Glomerular visceral epithelial cell (primary cell): Measurements from ENCODE around the gene AGBL1.

Experiments used
- DNase-seq: peaks from one replicate; pipeline ENCODE4 v3.0.0-alpha.2; 2016; ENCODE audit errors: extremely low spot score

AGBL1 gene

DNA sequence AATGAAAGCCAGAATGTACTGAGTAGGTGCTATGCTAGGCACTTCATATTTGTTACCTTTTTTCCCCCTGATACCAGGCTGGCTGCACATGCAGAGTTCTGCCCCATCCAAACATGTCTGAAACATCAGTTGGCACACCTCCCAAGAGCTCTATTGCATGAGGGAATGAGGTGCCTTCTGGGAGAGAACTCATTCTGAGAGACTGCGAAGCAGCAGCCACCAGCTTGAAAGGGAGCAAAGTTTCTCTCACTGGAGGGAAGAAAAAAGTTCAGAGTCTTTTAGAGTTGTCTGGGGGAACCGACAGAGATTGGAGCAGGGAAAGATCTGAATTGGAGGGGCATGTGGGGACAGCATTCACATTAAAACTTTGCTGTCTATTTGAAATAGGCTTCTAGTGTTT is 84.1 kb downstream of the AGBL1 start:
- no peak for DNase-seq

DNA sequence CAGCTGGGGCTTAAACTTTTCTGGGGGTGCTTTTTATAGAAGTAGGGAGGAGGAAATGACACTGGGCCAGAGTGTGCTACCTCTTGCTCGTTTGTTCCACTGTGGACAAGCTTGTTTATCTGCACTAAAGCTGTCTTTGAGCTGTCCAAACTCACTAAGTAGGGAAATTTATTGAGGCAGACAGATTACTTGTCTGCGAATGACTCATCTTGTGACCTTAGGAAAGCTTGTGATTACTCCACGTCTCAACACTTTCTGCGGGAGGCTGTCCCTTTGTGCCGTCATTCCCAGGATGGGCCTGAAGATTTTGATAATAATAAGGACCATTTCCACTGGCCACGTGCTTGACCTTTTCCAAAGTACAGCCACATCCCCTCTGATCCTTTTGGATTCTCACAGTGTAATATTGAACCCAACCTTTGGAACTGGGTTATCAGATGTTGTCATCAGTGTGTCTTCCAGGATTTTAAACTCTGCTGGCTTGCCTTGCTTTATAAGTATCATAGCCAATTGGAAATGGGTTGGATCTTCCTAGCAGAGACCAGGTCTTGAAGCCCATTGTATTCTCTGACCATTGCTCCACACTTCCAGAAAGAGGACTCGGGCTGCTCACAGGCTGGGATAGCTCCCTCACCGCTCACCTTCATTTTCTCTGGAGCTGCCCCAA is 84.7 kb downstream of the AGBL1 start:
- DNase-seq, result no peak

DNA sequence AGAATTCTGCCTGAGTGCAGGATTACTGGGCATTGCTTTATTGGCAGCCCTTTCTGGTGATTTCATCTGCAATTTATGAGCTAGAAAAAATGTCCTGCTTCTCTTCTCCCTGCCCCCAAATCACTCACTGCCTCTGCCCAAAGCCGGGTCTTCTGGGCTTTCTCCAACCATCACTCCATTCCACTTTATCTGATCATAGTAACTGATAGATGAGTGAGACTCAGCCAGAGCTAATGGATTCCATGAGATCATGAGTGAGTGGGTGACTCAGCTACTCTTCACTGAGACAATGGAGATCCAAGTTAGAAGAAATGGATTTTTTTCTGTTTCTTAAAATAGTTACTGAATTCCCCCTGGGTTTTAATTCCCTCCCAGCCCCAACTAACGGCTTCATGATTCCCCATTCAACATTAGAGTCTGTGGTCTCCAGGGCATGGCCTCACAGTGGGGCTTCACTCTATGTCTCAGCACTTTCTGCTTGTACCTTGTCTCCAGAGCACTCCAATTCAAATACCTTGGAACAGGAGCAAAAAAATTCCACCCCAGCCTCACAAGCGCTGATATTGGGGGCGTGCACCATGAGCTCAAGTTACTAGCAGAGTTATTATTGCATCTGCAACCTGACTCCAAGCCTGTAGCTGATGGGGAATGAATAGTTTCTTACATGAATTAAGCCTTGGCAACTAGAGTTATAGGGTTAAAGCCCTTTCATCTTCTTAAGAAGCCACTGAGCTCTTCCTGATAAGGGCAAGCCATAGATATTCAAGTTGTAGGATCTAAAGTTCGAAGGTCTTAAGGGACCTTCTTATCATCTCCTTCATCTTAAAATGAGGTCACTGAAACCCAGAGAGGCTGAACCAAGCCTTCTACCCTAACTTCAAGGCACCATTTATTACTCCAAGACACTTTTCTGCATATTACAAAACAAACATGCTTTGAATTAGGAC is 85.9 kb downstream of the AGBL1 start:
- no peak for DNase-seq

DNA sequence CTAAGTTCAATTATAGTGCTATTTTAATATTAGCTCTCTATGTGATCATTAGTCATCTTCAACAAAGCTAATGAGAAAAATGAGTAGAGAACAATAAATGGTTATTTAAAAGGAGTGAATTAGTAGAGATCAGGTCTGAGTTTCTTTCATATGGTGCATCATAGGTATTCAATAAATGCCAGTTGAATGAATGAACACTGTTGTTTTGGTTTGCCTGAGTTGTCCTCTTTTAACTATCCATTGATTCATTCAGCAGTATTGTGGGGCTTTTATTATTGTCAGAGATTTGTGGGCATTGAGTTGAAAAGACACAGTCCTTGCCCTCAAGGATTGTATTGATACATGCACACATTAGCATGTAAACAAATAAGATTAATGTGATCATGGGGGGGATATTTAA is 88.2 kb downstream of the AGBL1 start:
- DNase-seq, result no peak

DNA sequence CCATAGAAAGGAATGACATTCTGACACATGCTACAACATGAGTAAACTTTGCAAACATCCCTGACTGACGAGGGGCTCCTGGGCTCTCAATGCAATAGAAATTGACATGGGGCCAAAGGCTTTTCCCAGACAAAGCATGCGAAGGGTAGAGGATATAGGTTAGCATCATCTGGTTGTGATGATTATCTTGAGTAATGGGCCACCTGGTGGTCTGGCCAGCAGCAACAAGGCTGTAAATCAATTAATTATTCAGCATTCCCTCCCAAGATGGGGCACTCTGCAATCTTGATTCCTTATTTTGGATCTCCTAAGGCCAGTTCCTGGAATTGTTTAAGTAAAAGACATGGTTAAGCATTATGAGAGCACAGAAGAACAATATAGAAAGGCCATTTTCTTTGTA is 99.2 kb downstream of the AGBL1 start:
- no peak for DNase-seq

DNA sequence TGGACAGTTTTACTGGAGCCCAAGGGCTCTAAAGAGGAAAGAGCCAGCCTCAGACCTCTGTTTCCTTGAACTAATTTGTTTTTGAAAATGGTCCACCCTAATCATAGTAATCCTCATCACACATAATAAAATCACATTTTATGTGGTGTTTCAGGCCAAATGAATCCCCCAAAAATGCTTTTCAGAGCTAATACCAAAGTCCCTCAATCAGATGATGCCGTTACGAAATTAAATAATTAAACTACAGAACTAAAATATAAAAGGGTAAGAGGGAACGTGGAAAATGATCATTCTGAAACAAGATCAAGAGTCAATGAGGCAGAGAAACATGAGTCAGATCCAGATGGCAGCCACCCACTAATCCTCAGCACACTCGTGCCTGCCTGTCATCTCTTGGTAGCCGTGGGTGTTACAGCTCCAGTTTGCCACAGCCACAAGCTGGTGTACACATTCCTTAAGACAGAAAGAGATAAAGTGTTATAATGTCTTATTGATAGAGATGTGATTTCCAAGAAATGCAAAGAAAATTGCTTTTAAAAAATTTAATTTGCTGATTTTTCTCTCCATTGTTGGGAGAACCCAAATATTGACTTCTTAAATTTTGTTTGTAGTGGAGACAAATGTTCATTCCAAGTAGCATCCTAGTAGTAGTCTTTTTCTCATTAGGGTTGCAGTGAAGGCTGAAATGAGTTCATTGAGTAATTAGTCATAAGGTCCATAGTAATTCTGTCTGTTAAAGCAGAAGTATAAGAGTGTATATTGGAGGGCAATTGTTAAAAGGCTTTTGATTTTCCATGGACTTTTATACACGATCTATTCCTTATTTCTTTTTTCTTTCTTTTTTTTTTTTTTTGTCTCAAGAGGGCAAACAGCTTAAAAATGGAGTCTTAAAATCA is 104.2 kb downstream of the AGBL1 start:
- no peak for DNase-seq

DNA sequence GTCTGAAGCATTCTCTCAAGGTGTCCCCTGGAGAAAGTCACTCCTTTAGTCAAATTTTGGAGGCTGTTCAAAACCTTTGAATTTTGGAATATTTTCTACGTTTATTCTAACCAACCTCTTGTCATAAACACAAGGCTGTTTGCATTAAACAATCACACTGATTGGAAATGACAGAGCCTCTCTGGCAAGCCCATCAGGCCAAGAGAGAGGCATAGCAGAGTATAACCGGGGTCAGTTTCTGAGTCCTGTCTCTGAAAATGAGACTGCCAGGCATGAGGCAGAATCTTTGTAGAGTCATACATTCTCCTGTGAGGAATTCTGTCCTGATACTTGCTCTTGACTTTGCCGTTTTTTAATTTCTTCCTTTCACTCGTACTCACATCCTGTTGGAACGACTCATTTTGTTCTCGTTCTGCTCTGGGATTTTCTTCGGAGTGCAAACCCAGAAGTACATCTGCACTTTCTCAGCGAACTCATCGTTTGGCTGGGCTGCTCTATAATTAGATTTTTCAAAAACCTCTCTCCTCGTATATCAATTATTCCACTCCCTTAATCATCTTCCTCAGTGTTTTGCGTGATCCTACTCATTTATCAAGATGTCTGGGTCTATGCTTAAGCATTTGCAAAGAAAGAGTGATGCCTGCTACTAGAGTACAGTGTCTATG is 114.2 kb downstream of the AGBL1 start:
- no peak for DNase-seq

DNA sequence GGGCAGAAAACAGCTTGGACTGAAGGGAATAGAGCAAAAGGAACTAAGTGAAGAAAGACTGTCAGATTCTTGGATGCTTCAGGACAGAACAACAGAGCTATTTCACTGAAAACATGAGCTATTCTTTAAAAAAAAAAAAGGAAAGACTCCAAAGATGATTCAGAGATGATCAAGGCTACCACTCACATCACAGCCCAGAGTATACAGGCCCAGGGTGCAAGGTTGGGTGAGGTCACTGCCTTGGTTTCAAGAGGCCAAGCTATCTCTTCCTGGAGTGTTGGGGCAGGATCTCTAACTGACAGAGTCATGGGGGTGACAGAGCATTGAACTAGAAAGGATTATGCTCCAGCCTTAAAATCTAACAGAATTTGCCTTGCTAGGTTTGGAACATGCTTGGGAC is 118.1 kb downstream of the AGBL1 start:
- DNase-seq, result no peak

DNA sequence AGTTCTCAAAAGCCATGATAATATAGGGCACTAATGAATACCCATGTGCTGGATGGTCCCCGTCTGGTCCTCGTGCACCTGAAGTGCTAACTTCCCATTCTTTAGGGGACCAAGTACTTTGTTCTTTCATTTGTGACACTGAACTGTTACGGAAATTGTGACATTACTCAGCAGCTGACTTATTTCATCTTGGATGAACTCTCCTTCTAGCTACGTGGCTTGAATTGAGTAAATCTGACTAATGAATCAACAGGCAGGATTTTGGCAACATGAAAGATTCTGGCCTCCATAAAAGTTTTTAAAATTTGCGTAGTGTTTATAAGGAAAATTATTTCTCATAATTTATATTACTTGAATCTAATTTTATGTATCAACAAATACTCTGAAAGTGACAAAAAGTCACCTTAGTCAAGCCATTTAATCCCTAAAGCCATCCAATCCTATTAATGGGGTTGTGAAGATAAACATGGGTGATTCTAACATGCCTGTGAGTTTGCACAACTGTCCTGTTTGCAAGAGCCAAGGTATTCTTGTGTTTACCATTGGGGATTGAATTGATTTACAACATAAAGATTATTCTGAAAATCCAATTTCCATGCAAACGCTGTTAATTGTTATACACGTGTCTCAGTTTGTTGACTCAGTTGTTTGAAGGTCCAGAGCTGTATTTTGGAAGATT is 119.9 kb downstream of the AGBL1 start:
- DNase-seq, result no peak

DNA sequence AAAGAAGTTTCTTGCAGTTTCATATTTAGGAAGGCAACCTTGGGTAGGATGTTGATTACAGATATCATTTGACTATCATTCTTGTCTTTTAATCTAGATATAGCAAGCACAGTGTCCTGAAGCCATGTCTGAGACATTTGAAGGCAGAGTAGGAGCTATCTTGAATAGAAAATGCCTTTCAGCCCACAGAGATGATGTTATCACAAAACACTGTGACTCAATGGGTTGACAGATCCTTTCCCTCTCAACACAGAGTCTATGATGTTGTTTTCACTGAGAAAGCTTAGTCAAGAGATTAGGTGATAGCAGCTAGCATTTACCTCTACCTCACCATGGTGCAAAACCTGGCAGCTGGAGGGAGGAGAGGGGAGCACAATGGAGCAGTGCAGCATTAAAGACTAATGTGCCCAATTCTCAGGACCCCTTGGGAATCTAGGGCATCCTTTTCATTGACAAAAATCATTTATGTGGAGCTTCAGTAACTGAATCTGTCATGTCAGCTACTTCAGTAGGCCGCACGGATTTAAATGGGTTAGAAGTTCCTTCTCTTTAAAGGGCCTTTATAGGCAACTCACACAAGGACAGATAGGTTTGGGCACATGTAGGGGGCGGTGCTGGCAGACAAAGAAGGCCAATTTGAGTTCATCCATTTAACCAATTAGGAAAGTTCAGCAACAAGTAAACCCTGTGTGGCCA is 121.8 kb downstream of the AGBL1 start:
- no peak for DNase-seq

DNA sequence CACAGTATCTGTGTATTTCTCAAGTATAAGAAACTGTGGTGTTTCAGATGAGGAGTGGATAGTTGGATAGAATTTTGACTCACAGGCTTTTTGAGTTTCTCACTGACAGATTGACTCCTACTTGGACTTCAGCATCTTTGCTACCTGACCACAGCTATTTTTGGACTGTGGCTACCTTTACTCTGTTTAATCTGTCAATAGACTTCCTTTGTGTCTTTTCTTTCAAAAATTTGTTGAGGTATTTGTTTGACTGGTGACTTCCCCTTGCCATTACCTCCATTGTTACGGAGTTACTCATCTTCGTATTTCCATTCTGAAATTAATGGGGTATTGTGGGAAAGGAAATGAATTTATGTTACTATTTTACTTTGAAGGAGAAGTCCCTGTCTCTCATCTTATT is 123.8 kb downstream of the AGBL1 start:
- DNase-seq, result no peak

DNA sequence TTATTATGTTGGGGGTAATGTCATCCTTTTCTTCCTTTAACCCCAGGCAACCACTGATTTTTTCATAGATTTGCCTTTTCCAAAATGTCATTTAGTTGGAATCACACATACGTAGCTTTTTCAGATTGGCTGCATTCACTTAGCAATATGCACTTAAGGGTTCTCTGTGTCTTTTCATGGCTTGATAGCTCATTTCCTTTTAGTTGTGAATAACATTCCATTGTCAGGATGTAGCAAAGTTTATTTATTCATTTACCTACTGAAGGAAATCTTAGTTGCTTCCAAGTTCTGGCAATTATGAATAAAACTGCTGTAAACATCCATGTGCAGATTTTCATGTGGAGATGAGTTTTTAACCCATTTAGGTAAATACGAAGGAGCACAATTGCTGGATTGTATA is 125.4 kb downstream of the AGBL1 start:
- no peak for DNase-seq

DNA sequence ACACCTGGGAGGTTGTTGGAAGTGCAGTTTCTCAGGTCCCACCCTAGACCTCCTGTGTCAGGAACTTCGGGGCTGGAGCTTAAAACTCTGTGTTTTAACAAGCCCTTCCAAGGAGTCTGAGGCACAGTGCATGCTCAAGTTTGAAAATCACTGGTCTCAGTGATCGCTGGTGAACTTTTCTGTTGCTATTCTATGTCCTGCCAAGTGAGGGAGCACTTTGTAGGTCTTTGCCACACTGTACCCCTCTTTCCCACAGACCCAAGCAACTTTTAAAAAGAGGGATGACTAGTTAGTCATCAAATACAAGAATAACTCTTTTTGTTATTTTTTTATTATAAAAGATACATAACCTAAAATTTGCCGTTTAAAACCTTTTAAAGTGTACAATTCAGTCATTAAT is 133.7 kb downstream of the AGBL1 start:
- DNase-seq, result no peak

DNA sequence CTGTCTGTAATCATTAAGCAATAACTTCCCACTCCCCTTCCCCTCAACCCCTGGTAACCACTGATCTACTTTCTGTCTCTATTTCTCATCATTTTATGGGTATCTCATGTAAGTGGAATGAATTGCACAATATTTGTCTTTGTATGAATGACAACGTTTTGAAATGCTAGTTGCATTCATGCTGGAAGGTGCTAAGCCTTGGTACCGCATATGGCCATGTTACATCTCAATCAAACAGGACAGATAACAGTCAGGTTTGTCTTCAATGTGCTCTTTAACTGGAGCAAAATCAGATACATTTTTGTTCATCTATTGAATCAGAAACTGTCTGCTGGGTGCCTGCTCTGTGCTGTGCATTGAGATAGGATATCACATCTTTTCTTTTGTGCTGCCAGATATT is 134.2 kb downstream of the AGBL1 start:
- DNase-seq, result no peak

DNA sequence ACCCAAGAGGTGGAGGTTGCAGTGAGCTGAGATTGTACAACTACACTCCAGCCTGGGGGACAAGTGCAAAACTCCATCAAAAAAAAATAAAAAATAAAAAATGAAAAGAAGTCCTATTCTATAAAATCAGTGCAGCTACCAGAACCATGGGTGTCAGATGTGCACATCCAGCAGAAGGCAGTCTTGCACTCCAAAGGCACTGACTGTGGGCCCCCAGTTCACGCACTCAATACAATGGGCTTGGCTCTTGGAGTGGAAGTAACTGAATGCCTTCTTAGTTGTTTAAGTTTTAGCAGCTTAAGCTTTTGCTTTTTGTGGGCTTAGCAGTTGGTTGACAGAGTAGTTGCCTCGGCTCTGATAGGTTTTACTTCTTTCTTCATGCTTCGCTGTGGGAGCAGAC is 141.4 kb downstream of the AGBL1 start:
- DNase-seq, result no peak

DNA sequence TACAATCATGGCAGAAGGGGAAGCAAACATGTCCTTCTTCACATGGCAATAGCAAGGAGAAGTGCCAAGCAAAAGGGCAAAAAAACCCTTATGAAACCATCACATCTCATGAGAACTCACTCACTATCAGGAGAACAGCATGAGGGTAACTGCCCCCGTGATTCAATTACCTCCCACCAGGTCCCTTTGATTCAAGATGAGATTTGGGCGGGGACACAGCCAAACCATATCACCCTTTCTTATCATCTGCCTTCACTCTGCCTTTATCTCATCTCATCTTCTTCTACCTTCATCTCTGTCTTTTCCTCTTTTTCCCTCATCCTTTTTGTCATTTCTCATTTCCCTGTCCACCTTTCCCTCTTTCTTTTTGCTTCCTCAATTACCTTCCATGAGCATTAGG is 149.6 kb downstream of the AGBL1 start:
- no peak for DNase-seq

DNA sequence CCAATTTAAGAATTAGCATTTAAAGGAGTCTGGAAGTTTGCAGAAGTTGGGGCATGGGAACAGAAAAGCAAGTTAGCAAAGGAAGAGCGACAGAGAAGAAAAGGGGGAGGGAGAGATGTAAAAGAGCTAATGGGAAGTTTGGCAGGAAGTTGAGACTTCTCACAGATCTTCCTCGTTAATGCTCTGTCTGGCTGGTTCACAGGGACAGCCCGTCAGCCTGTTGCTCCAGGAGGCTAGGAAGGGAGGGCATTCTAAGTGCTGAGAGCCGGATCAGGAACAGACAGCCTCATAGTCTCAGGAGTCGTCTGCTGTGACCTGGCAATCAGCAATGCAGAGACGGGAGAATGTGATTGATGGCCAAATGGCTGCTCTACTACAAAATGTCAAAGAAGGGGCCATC is 150.3 kb downstream of the AGBL1 start:
- no peak for DNase-seq

DNA sequence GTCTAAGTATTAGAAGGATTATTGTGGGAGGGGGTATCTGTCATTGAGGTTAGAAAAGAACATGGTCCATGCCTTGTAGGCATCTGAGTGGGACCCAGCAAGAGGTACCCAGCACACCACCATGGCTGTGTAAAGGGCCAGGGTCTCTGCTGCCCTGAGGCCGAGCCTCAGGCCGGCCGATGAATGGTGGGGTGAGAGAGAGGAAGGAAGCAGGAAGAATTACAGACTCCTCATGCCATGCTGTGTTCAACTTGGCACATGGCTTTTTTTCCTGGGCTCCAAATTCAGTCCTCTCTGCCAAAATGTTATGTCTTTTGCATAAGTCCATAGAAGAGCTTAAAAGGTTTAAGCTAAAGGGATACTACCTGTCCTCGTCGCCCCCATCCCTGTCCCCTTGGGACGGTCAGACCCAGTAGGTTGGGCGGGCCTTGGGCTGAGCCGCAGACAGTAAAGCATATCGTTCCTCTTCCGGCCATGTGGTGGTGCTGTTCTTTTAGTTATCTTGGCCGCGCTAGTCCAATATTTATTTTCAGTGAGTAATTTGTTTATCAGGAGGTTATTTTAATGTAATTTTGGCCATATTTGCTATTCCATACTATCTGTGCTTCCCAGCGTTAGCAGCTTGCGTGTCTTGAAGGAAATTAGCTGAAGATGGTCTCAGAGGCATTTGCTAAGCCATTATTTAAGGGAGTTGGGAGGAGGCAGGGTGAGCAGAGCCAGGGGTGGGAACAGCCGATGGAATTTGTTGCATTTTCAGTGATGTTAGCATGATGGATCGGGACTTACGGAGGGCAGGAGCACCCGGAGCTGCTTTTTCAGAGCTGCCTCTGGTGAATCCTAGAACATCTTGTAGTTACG is 152.4 kb downstream of the AGBL1 start:
- DNase-seq, result no peak

DNA sequence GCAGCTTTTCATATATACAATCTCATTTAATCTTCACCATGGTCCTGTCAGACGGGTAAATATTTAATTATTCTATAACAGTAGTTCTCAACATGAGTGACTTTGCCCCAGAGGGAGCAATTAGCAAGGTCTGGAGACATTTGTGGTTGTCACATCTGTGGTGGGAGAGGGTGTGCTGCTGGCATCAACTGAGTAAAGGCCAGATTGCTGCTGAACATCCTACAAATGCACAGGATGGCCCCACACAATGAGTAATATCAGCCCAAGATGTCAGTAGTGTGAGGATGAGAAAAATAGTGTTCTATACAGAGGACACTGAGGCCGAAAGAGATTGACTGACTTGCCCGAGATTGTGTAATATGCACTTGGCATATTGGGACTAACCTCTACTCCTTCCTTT is 156.0 kb downstream of the AGBL1 start:
- no peak for DNase-seq
